ACC112 (cell line): ENCODE results near the gene PREX1.

Experiments used
- H2AFZ ChIP-seq: fragments of 200-600 bp; sonication (generic); one replicate; pipeline ENCODE4 v1.6.0; 2017; ENCODE audit warnings: antibody characterized with exemption, low read length; ENCODE audit not compliant: unreplicated experiment
- H3K27ac ChIP-seq: fragments of 200-600 bp; sonication (generic); 2 replicates; pipeline ENCODE4 v1.5.1; 2014; ENCODE audit warnings: low read depth, mild to moderate bottlenecking, antibody characterized with exemption, low read length, moderate library complexity
- H3K27me3 ChIP-seq: fragments of 200-600 bp; sonication (generic); 2 replicates; pipeline ENCODE4 v1.6.1; 2014; ENCODE audit warnings: mild to moderate bottlenecking, antibody characterized with exemption, low read length, moderate library complexity, mixed read lengths; ENCODE audit not compliant: insufficient read depth
- H3K36me3 ChIP-seq: fragments of 200-600 bp; sonication (generic); 2 replicates; pipeline ENCODE4 v1.6.1; 2016; ENCODE audit warnings: mild to moderate bottlenecking, antibody characterized with exemption, low read length, moderate library complexity, mixed read lengths; ENCODE audit not compliant: insufficient read depth
- H3K4me1 ChIP-seq: fragments of 200-600 bp; sonication (generic); one replicate; pipeline ENCODE4 v1.6.1; 2016; ENCODE audit warnings: low read length, mixed read lengths; ENCODE audit not compliant: insufficient read depth, unreplicated experiment, control insufficient read depth
- H3K4me3 ChIP-seq: fragments of 200-600 bp; sonication (generic); 2 replicates; pipeline ENCODE4 v1.5.1; 2014; ENCODE audit warnings: mild to moderate bottlenecking, low read depth, low read length
- H3K79me2 ChIP-seq: fragments of 200-600 bp; sonication (generic); one replicate; pipeline ENCODE4 v1.6.0; 2016; ENCODE audit warnings: low read length; ENCODE audit not compliant: control insufficient read depth, unreplicated experiment, insufficient read depth

The PREX1 gene

DNA sequence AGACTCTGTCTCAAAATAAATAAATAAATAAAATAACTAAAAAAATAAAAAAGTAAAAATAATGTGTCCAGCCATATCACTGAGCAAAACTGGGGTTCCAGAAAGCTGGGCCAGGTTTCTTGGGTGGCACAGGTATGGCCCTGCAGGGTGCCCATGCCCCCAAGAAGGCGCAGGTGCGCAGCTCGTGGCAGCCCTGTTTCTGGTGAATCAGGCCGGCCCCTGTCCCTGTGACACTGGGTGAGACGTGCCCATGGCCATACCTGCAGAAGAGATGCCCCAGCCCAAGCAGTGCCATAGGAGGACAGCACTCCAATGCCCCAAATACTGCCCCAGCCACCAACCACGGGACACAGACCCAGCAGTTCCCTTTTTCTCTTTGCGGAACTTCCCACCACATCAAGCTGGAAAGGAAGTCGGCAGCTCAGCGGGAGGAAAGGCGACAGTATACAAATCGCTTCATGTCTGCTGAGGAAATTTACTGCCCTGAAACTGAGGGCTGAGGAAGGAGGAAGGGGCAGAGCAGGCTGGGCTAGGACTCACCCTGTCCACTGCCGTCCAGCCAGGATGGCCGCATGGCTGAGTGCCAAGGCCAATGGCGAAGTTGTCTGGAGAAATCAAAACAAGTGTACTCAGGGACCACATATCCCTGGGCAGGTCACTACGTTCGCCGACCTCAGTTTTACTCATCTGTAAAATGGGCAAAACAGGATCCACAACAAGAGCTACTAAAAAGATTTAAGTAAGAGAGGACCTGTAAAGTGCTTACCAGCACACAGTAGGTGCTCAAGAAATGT, 55.4 kb downstream of the PREX1 start:
- Histone ChIP-seq H3K4me1 (peaks cover 5% of the 10 kb centered on the region), H3K79me2 (no peaks in the 10 kb centered on the region), H3K4me3 (no peak overlapping the region), H3K27me3 (no peaks in the 10 kb centered on the region), H3K36me3 (no peaks in the 10 kb centered on the region), H2AFZ (no peak overlapping the region), H3K27ac (no peak overlapping the region)

DNA sequence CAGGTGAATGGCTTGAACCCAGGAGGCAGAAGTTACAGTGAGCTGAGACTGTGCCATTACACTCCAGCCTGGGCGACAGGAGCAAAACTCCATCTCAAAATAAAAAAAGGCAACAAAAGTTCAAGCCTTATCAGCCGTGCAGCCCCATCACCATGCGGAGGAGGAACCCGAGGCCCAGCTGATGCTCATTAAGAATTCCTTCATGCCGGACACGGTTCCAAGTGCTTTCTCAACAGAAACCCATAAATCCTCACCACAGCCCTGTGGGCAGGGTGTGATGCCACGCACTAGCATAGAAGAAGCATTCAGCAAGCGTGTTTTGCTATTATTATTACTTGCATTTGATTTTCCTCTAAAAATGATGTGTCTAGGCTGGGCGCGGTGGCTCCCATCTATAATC, 56.3 kb downstream of the PREX1 start:
- no peaks in the 10 kb centered on the region for H3K79me2 ChIP-seq
- no peaks in the 10 kb centered on the region for H3K27me3 ChIP-seq
- no peak overlapping the region for H3K27ac ChIP-seq
- peaks cover 1% of the 10 kb centered on the region for H3K4me1 ChIP-seq
- H3K36me3 ChIP-seq = no peaks in the 10 kb centered on the region
- no peak overlapping the region for H2AFZ ChIP-seq
- H3K4me3 ChIP-seq = no peak overlapping the region

DNA sequence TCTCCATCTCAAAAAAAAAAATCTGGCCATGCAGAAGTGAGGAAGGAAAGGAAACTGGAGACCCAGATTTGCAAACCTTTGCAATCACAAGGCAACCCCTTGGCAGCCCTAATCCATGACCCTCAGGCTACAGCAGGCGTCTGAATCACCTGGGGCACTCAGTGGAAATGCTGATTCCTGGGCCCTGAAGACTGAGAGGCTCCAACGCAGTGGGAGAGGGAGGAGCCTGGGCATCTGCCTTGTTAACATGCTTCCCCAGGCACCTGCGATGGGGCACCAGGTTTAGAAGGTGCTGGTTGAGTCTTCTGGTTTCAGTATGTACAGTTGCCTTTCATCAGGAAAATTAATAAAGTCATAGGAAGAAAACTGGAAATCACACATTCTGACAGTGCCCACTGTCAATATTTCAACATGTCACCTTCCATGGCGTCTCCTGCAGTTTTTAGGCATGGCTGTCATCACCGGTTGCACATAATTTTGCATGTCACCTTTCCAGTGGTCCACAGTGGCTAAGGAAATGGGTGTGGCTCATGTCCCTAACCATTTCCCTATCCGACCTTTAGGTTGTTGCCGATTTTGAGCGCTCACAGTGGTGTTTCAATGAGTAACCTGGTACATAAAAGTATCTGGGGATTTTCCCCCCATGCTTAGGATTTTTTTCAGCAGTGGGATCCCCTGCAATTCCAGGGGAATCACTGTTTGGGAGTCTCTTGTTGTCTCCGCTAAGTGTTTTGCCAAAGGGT, 56.9 kb downstream of the PREX1 start:
- H2AFZ ChIP-seq = no peak overlapping the region
- no peaks in the 10 kb centered on the region for H3K27me3 ChIP-seq
- H3K36me3 ChIP-seq = no peaks in the 10 kb centered on the region
- no peaks in the 10 kb centered on the region for H3K79me2 ChIP-seq
- no peak overlapping the region for H3K27ac ChIP-seq
- no peaks in the 10 kb centered on the region for H3K4me1 ChIP-seq
- H3K4me3 ChIP-seq = no peak overlapping the region

DNA sequence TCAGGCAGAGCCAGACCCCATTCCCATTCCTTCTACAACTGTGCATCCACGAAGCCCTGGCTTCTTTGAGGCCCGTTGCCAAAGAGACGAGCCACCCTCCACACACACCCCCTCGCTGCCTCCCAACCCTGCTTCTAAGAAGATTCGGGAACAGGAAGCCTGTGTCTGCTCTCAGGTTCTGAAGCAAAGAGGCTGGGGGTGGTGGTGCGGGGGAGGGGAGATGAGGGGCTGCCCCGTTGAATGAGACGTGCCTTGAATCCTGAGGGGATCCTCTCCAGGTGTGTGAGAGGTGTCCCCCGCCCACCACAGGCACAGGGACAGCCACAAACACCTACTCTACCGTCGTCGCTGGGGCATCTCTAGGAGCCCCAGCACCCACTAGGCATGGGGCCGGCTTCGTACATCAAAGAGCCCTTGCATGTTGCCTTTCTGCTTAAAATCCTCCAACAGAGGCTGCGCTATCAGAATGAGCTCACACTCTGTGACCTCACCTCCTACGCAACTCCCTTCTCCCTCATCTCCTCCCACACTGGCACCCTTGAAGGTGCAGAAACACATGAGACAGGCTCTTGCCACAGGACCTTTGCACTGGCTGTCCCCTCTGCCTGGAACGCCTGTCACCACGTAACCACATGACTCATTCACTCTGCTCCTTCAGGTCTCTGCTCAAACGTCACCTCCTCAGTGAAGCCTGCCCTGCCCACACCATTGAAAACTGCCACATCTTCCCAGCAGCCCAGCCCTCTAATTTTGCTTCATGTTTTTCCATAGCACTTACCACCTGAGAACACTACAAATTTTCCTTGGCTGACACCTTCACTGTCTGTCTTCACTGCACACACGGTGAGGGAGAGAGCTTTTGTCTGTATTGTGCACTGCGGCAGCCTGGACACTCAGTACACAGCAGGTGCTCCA, 58.5 kb downstream of the PREX1 start:
- Histone ChIP-seq H3K79me2 (no peaks in the 10 kb centered on the region), H2AFZ (no peak overlapping the region), H3K27ac (no peak overlapping the region), H3K4me3 (no peak overlapping the region), H3K4me1 (no peaks in the 10 kb centered on the region), H3K36me3 (no peaks in the 10 kb centered on the region), H3K27me3 (no peaks in the 10 kb centered on the region)

DNA sequence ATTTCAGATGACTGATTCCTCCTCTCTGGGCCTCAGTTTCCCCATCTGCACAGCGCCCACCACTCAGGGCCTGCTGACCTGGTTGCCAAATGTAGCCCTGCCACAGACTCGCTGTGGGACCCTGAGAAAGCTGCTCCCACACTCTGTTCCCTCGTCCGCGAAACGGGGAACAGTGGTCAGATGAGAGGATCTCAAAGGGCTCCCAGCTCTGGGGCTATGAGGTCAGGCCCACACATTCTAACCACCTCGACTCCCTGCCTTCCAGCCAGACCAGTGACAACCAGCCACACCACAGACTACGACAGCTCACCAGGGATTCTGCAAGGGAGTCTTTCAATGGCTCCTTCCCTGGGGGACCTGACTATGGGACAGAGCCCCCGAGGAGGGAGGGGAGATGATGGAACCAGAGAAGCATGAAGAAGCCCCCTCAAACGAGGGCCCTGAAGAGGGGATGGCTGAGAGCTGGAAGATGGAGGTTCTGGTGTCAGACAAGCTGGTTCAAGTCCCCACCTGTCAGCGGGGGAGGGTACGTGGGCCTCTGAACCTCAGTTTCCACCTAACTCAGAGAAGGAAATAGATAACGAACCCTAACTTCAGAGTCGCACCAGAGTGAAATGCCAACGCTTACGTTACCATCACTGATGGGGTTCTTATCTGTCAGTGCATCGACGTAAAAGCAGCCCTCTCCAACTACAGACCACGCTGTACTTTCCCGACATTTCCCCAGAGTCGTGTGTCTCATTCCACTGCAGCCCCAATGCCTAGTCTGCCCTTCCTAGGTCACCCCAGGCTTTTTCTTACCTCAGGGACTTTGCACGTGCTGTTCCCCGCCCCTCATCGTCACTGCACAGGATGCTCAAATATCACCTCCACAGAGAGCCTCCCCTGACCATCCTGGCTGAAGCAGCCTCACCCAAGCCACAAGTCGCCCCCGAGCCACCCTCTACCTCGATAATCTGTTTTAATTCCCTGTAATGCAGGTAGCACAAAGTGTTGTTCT, 60.5 kb downstream of the PREX1 start:
- H3K4me3 ChIP-seq = no peak overlapping the region
- no peaks in the 10 kb centered on the region for H3K4me1 ChIP-seq
- no peaks in the 10 kb centered on the region for H3K27me3 ChIP-seq
- H3K27ac ChIP-seq = no peak overlapping the region
- no peaks in the 10 kb centered on the region for H3K36me3 ChIP-seq
- H3K79me2 ChIP-seq = no peaks in the 10 kb centered on the region
- no peak overlapping the region for H2AFZ ChIP-seq

DNA sequence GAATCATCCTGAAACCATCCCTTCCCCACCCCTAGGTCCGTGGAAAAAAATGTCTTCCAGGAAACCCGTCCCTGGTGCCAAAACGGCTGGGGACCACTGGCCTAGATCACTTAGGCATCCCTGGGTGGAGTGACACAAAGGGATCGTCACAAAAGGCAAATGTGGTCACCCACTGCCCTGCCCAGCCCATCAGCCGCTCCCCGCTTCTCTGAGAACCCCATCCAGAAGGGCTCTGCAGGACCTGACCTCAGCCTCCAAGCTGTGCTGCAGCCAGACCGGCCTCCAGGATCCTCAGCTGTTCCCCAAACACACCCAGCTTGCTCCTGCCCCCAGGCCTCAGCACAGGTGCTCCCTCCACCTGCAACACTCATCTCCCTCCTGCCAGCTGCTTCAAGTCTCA, 61.6 kb downstream of the PREX1 start:
- H3K79me2 ChIP-seq = no peaks in the 10 kb centered on the region
- no peak overlapping the region for H2AFZ ChIP-seq
- no peaks in the 10 kb centered on the region for H3K36me3 ChIP-seq
- no peak overlapping the region for H3K4me3 ChIP-seq
- no peak overlapping the region for H3K27ac ChIP-seq
- H3K27me3 ChIP-seq = no peaks in the 10 kb centered on the region
- H3K4me1 ChIP-seq = no peaks in the 10 kb centered on the region

DNA sequence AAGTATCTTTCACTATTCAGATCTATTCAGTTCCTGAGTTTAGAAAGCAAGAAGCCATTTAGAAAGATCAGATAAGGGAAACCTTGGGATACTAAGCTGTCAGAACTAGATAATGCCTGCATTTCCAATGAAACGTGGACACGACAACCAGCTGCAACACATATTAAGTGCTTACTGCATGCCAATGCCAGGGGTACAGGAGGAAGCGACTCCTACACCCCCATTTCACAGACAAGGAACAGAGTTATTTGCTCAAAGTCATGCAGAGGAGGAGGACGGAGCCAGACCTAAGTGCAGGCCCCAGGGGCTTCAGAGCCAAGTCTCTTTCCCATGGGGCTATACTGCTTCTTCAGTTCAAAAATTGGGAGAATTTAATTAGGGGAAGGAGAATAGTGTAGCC, 62.4 kb downstream of the PREX1 start:
- Histone ChIP-seq H3K36me3 (no peaks in the 10 kb centered on the region), H3K4me1 (peaks cover 8% of the 10 kb centered on the region), H3K27ac (no peak overlapping the region), H3K27me3 (no peaks in the 10 kb centered on the region), H3K4me3 (no peak overlapping the region), H2AFZ (no peak overlapping the region), H3K79me2 (no peaks in the 10 kb centered on the region)

DNA sequence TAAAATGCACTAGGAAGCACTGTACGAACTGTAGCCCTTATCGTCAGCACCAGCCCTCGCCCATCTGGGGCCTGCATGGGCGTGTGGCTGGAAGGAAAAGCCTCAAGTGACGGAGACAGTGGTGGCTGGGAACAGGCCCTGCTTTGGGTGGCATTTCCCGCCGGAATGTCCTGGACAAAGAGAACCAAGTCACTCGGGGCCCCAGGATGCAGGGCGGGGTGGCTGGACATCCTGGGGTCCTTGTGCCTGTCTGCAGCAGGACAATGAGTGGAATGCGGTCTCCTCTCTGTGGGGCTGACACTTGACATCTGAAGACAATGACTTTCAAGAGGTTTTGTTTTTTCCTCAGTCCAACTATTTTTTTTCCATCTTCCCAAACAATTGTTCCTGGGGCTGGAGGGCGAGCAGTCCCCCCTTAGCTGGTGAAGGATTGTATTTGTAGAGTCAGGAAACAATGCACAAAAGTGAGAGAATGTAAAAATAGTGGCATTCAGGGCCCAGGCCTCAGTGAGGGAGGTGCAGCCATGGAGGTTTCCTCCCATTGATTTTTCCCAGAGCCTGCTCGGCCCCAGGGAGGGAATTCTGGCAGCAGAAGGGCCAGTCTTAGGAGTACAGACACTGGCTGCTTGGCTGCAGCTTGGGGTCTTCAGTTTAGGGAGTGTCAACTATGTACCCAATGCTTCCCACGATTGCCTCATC, 64.4 kb downstream of the PREX1 start:
- Histone ChIP-seq H3K27ac (no peak overlapping the region), H3K79me2 (no peaks in the 10 kb centered on the region), H3K27me3 (no peaks in the 10 kb centered on the region), H3K36me3 (no peaks in the 10 kb centered on the region), H2AFZ (no peak overlapping the region), H3K4me1 (peaks cover 15% of the 10 kb centered on the region), H3K4me3 (no peak overlapping the region)

DNA sequence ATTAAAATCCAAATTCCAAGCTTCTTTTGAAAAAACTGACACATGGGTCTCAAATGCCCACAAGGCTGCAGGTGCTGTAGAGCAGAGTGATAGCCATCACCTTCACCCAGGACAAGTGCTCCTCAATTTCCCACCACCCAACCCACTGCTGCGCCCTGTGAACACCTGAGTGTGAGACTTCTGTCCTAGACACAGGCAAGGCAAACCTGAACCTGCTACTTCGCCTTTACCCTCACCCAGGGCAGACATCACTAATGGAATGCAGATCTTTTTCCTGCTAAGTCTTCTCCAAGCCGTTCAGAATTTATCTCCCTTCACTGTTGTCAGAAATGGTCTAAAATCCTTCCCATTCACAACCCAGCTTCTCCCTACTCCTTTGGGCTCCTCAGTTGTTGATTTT, 65.9 kb downstream of the PREX1 start:
- Histone ChIP-seq H3K79me2 (no peaks in the 10 kb centered on the region), H3K36me3 (no peaks in the 10 kb centered on the region), H3K4me3 (no peak overlapping the region), H3K27ac (no peak overlapping the region), H2AFZ (no peak overlapping the region), H3K27me3 (no peaks in the 10 kb centered on the region), H3K4me1 (peaks cover 15% of the 10 kb centered on the region)
